Inflammatory macrophage treated with lipopolysaccharide for 1 hour (primary cell): Measurements from ENCODE around the gene MT1H.
"Not testable (repeated sequence)": the region's sequence is repeated elsewhere in the genome, so short reads cannot be mapped to it uniquely, and the experiment has no call there.

Experiments used
- DNase-seq, 2 donors: peaks; one replicate each; pipeline ENCODE4 v3.0.0-alpha.2; 2020 to 2022

Gene MT1H

DNA sequence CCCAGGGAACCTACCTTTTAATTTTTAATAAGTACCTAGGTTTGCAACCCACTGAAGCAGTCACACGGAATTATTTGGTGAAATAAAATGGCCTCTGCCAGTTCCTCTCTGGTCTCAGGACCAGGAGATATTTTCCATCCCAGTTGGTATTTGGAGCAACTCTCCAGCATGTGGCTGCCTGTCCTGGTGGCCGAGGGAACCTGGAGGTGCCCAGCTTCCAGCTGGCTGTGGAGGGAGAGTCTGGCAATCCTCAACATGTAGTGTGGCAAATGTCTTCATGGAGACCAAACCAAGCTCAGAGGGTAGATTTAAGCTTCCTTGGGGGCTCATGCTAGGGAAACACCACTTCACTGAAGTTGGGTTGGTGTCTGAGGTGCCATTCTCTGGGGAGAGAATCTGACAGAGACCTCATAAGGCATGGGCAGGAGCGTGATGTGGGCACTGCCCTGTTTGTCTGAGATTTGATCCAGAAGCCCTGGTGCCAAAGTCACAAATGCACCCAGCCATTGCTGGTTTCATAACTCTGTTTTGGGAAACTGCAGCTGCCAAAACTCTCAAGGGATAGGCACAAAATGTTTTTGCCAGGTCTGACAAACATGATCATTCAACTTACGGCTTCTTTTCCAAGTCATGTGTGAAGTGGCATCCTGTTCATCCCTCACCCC, 15.4 kb downstream of the MT1H start:
- no peak for DNase-seq

DNA sequence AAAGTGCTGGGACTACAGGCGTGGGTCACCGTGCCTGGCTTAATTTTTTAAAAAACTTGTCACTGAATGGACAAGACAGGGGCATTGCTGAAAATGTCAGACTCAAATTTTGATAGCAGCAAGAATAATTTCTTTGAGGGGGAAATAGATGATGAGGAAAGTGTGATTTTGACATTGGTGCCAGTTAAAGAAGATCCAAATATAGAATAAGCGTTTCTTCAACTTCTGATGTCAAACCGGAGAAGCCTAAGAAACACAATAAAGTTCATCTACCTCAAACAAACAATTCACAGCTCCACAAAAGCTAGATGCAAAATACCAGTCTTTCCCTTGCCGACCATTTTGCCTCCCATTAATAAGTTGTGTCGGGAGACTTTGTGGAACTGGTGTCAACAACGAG, 17.1 kb downstream of the MT1H start:
- DNase-seq, result no peak

DNA sequence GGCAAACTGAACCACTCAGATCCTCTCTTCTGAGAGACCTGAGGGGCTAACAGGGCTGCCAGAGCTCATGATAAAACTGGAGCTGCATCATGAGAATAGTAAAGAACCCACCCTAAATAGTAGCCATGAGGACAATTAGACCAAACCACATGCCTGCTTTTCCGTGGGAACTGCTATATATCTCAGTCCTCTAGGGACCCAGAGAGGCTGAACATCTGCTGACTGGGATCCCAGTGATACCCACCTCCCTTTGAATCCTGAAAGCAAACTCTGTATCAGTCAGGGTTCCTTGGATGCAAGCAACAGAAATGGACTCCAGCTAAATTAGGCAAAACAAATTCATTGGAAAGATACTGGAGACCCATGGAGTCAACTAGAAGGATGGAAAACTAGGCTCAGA, 19.1 kb downstream of the MT1H start:
- DNase-seq, result no peak

DNA sequence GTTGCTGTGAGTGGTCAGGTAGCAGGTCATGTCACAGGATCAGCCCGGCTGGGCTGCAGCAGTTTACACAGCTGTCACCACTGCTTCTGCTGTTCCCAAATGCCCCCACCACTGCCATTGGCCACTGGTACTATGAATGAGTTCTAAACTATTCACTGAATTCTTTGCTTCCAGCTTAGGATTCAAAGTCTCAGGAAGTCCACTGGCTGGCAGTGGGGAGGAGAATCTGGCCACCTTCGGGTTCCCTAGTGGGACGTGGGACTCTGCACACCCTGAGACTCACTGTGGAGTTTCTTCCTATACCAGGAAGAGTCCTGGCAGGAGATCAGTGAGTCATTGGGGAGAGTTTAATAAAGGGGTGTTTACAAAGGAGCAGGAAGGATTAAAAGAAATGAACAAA, 19.6 kb downstream of the MT1H start:
- no peak for DNase-seq

DNA sequence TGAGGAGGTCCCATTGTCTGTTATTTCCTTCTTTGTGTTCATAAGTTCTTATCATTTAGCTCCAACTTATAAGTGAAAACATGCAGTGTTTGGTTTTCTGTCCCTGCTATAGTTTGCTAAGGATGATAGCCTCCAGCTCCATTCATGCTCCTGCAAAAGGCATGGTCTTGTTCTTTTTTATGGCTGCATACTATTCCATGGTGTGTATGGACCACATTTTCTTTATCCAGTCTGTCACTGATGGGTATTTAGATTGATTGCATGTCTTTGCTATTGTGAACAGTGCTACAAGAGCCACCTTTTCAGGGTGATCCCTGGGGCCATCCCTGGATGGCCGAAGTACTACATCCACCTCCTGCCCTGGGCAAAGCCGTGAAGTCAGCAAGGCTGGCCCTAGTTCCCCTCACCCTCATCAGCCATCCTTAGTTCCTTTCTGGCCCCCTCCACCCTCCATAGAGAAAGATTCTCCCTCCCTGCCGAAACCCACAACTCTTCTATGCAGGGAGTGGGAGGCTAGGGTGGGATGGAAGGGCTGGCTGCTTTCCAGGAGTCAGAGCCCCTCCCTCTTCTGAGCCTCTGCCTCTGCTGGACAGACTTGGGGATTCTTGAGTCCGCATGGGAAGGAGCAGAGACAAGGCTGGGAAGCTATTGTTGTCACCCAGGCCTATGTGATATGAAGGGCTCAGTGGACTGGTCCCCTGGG, 21.0 kb downstream of the MT1H start:
- no peak for DNase-seq

DNA sequence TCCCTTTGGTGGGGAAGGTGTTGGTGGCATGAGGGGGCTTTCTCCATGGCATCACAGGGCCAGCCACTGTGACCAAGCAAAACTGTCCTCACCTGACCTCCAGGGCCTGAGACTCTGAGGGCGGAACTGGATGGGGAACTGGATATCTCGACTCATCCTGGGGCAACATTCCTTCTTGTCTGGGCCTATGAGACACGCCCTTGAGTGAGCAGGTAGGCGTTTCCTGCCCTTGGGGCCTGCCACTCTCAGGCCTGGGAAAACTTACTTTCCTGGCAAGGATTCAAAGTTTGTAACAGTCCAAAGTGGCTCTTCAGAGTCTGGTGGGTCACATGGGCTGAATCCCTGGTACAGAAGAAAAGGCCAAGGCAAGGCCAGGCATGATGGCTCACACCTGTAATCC, 22.3 kb downstream of the MT1H start:
- peak; percentile 21 to 82 for DNase-seq

DNA sequence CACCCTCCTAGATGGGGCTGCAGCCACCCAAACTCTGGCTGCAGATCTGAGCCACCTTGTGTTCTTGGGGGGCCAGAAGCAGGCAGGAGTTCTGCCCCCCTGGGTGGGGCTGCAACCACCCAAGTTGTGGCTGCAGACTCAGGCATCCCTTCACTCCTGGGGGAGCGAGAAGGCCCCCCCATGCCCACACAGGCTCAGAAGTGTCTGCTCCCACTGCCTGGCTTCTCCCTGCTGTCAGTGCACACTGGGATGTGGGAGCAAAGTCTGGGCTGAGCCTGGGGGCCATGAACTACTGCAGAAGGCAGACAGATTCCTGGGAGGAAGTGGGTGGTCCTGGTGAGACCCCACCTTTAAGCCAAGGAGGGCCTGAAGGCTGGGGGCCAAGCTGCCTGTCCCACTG, 25.6 kb downstream of the MT1H start:
- no peak for DNase-seq

DNA sequence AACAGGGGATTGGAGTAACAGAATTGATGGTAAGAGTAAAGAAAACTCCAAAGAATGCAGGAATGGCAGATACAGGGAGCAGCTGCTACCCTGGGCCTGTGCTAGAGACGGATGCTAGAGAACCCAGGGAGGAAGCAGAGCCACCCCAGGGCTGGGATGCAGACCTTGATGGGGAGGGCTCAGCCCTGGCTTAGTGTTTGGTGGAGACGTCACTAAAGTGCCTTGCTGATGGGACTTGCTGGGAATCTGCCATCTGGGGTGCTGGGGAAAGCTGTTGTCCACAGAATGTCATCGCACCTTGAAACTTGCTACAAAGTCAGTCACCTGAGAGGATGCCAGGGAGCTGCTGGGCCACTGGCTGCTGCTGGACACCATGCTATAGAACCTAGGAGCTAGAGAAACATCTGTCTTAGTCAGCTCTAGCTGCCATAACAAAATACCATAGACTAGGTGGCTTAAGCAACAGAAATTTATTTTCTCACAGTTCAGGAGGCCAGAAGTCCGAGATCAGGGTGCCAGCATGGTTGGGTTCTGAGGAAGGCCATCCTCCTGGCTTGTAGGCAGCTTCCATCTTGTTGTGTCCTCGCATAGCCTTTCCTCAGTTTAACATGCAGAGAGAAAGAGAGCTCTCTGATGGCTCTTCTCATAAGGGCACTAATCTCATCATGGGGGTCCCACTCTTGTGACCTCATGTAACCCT, 28.0 kb downstream of the MT1H start:
- DNase-seq, result no peak

DNA sequence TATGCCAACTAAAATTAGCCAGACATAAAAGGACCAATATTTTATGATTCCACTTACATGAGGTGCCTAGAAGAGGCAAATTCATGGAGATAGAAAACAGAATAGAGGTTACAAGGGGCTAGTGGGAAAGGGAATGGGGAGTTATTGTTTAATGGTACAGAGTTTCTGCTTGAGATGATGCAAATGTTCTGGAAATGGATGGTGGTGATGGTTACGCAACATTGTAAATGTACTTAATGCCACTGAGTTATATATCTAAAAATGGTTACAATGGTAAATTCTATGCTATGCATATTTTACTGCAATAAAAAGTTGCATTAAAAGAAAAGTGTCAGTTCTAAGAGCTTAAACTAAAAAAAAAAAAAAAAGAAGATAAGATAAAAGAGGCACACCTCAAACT, 30.6 kb downstream of the MT1H start:
- DNase-seq, result no peak

DNA sequence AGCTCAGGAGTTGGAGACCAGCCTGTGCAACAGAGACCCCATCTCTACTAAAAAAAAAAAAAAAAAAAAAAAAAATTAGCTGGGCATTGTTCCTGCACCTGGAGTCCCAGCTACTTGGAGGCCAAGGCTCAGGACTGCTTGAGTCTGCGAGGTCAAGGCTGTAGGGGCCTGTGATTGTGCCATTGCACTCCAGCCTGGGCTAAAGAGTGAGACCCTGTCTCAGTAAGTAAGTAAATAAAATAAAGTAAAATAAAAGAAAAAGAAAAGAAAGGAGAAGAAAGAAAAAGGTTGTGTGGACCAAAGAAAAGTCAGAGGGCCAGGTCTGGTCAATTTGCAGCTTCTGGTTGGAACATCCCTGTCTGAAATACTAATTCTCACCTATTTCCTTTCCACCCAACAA, 31.0 kb downstream of the MT1H start:
- DNase-seq, result no peak

DNA sequence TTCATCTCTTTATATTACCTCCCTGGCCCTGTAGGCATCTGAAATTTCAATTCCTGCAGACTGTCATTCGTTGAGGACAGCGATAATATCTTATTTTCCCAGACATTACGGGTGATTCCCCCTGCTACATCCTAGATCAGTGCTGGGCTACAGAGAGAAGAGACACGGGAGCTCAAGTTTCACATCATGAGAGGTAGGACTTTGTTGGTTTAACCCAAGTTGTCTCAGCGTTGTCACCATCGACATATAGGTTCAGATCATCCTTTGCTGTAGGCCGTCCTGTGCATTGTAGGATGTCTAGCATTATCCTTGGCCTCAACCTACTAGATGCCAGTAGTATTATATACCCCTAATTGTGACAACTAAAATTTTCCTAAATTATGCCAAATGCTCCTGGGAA, 31.9 kb downstream of the MT1H start:
- no peak for DNase-seq

DNA sequence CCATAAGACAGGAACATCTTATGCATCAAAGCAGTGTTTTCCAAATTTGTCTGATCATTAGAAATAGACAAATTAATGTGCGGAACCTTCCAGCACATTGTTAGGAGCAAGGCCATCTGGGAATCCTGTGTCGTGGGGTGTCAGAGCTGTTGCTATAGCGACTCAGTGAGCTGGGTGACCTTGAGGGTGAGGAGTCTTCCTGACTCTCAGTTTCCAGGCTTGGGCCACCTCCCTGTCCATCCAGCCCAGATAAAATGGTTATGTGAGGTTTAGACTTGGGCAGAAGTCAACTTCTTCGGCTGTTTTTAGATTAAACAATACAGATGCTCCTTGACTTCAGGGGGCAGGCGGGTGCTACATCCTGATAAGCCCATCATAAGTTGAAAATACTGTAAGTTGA, 33.2 kb downstream of the MT1H start:
- DNase-seq, result no peak

DNA sequence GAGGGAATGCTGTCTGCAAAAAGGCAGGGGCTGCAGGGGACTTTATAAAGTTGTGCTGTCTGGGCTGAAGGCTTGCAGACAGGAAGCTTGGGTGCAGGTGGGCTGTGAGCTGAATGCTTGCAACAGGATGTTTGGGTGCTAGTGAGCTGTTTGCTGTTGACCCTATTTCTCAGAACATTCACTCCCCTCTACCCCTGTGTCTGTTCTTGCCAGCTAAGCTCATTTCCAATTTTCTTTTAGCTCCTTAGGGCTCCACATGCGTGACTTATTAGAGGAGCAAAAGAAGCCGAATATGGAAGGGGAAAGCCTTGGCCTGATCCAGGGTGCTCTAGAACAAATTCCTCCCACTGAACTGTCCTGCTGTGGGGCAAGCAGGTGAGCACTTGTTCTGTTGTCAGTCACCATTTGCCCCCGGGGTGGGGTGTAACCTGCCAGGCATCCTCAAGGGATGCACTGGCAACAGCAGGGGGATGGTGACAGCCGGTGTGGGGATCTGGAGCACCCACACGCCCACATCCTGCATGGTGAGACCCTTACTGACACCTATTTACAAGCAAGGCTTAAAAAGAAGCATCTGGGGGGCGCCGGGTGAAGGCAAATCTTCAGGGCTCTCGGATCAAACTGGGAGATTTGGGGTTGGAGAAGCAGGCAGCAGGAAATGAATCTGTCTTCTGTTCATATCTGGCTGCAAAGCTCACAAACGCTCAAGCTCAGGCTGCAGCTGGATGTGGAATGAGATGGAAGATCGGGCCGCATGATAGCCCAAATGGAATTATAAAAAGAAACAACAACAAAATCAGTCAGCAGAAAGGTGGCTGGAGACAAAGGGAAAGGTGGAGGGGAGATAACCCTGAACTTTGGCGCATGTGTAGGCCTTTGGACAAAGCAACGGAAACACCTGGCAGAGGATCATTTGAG, 39.2 kb downstream of the MT1H start:
- no peak for DNase-seq

DNA sequence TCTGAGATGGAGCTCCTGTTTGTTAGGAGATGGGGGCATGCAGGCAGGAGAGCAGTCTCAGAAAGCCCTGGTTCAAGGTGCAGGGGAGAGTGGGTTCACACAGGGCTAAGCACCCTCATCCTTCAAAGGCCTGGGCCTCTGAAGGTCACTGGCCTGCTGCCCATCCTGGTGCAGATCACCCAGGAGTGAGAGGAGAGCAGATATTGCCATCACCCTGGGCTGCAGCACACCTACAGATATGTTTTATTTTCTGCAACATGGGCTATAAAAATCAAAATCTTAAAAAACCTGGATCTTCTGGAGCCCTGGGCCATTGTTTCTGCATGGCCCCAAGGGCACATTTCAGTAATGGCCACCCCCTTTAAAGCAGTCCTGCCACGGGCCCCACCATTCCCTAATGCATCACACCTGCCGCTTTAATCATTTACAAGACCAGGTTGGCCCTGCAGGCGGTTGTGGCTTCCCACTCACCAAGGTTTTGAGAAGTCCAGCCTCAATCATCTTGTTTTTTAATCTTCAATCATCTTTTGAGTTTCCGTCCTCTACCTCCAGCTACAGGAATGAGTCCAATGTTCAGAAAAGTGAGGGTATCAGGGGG, 39.9 kb downstream of the MT1H start:
- no peak for DNase-seq

DNA sequence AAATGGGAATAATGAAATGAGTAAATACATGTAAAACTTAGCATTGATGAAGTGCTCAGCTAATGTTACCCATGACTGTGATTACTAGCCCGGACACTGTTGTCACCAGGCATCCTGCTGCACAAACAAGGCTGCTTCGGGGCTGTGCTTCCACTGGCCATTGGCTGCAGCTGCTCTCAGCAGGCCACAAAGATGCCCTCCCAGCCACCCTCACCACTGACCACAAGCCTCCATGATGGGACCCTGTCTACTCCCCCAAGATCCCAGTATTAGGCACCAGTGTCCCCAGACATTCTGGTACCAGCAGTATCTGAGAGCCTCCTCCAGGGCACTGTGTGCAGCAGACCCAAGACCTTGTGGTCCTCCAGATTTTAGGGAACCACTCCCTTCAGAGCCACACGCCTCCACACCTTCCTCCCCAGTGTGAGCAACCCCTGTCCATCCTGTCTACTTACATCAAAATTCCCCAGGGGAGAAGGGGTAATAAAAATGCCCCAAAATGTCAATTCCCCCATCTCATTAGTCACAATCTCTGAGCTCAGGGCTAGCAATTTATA, 40.6 kb downstream of the MT1H start:
- DNase-seq, result no peak

DNA sequence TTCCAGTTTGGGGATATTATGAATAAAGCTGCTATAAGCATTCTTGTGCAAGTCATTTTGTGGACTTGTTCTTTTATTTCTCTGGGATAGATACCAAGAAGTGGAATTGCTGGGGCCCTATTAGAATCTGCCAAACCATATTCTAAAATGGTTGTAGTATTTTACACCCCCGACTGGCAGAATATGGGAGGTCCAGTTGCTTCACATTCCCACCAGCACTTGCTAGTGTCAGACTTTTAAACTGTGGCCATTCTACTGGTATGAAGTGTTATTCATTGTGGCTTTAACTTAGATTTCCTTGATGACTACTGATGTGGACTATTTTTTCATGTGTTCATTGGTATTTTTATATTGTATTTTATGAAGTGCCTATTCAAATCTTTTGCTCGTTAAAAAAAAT, 42.2 kb downstream of the MT1H start:
- no peak for DNase-seq

DNA sequence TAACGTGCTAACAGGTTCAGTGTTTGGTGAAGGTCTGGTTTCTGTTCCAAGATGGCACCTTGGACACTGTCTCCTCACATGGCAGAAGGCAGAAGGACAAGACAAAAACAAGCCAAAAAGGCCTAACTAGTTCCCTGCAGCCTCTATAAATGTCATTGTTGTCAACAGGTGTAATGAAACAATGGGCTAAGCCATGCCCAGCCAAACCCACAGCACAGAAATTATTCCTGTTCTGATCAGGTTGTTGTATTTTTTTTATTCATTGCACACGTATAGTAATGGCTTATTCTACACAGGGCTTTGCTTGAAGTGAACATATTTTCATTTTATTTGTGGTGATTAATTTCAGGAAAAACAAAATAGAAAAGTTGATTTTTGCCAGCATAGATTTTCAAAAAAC, 44.2 kb downstream of the MT1H start:
- DNase-seq, result no peak

DNA sequence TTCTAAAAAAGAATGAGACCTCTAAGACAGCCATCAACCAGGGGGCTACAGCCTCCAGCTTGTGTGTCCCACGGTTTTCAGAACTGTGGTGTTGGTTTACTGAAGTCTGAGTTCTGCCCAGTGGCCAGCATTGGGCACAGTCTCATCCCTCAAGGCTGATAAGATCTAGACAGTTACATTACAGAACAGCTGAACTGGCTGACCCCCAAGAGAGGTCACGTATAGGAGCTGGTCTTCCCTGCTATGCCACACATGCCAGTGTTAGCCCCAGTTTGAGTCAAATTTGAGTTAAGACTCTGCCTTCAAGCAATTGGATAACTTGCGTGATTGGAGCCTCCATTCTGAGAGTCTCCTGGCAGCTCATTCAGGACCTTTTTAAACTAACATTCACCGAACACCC, 45.5 kb downstream of the MT1H start:
- no peak for DNase-seq

DNA sequence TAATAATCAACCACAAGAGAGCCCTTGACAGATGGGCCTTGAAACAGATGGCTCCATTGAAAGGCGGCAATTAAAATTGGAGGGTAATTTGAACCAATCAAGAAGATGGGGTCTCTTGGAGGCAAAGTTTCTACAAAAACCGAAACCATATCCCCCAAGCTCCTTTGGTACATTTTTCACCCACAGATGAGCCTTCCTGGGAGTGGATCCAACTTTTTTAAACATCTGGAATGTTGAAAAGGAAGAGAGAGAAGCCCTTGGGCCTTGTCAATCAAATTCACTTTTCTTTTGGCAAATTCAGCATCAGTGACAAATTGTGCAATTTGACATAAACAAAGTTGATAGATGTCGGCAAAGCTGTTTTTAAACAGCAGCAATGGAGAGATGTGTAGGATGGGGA, 47.1 kb downstream of the MT1H start:
- DNase-seq, result no peak

DNA sequence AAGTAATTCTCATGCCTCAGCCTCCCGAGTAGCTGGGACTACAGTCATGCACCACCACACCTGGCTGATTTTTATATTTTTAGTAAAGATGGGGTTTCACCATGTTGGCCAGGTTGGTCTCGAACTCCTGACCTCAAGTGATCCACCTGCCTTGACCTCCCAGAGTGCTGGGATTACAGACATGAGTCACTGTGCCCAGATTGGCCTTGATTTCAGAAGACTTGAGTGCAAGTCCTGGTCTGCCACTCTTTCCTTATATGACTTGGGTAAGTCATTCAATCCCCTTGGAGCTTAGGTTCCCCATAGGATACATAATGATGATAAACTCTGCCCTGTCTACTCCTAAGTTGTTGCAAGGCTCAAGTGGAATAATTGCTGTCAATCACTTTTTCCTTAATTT, 47.9 kb downstream of the MT1H start:
- not testable (repeated sequence) for DNase-seq
